ENCODE results near the gene GASK1A. TPM values are rescaled to one million over a fixed set of nuclear protein-coding genes. Genes with fewer than 3 reads are reported as not detected.

Gene GASK1A
- total RNA-seq, 4 donors from 2014 or later, result 1.4 to 10.1 (median 2.4) TPM

GRCh38 chr3:43025423-43025822 is 46.3 kb downstream of the GASK1A start:
- H3K27me3 ChIP-seq, result no peaks in the 10 kb centered on the region
- H3K36me3 ChIP-seq, result no peaks in the 10 kb centered on the region
- intact Hi-C loops (cut with DNase I), result no loop called here
- TF ChIP-seq POLR2A (IDR thresholded peaks at IDR 0.05), result no peak
- TF ChIP-seq CTCF (IDR thresholded peaks at IDR 0.05), result no peak
- H3K4me3 ChIP-seq, result no peak overlapping the region
- whole genome bisulfite sequencing, 2 donors, result 62 to 66% methylated on average over 5 of the region's 5 CpGs
- H3K9me3 ChIP-seq, result no peaks in the 10 kb centered on the region
- DNase-seq, result no peak
- H3K4me1 ChIP-seq, result peaks cover 0 to 9% (median 0%) of the 10 kb centered on the region in 3 donors
- H3K27ac ChIP-seq, result no peak overlapping the region

- H3K27me3 ChIP-seq, result no peaks in the 10 kb centered on the region
- no peaks in the 10 kb centered on the region for H3K9me3 ChIP-seq
- no peak overlapping the region for H3K27ac ChIP-seq
- 57 to 59% methylated on average over 1 of the region's 1 CpG for WGBS, 2 donors
- no peak for DNase-seq
- no peak overlapping the region for H3K4me3 ChIP-seq
- no peaks in the 10 kb centered on the region for H3K36me3 ChIP-seq
- intact Hi-C loops (cut with DNase I), result no loop called here
- H3K4me1 ChIP-seq, result peaks cover 0 to 16% (median 5%) of the 10 kb centered on the region in 3 donors
- TF ChIP-seq CTCF (IDR thresholded peaks at IDR 0.05) (no peak), POLR2A (IDR thresholded peaks at IDR 0.05) (no peak)
Measured at GRCh38 chr3:43028001-43028400, 48.9 kb downstream of the GASK1A start.

DNA sequence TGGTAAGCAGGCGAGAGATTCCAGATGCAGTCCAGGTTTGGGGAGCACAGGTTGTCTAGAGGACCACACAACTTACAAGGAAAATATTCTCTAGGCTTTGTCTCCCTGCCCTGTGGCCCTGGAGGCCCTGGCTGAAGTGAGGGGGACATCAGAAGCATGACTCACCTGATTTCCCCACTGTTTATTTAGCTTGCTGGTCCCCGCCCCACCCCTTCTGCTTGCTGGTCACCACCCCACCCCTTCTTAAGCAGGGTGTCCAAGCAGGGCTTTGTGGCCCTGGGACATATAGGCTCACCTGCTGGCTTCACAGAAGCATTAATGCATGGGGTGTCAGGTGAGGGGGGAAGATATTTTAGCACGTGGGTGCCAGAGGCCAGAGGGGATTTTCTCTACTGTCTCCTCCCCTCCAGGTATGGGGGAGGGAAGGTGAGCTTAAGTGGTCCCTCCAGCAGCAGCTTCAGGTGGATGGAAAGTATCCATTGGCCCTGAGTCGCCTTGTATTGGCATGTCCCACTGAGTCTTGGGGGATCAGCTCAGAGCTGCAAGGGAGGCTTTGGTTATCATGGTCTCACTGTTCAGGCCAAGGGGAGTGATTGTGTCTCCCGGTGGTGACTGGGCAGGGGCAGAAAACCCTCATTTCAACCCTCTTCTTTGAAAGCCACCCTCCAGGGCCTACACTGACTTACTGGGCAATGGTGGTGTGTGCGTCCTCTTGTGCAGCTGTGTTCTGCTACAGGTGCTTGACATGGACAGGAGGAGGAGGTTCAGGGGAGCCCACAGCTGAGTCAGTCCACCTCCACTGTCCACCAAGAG is 49.8 kb downstream of the GASK1A start:
- Histone ChIP-seq H3K9me3 (no peaks in the 10 kb centered on the region), H3K27ac (no peak overlapping the region), H3K4me1 (peaks cover 0 to 16% (median 5%) of the 10 kb centered on the region in 3 donors), H3K4me3 (no peak overlapping the region), H3K27me3 (no peaks in the 10 kb centered on the region), H3K36me3 (no peaks in the 10 kb centered on the region)
- intact Hi-C loops (cut with DNase I), result no loop called here
- no peak for DNase-seq
- 71 to 91% methylated on average over 1 to 4 of the region's 6 CpGs for WGBS, 2 donors
- TF ChIP-seq POLR2A (IDR thresholded peaks at IDR 0.05), result no peak
- no peak for TF ChIP-seq CTCF (IDR thresholded peaks at IDR 0.05)

- H3K4me3 ChIP-seq, result no peak overlapping the region
- H3K27me3 ChIP-seq, result no peaks in the 10 kb centered on the region
- TF ChIP-seq CTCF (IDR thresholded peaks at IDR 0.05), result no peak
- TF ChIP-seq POLR2A (IDR thresholded peaks at IDR 0.05), result no peak
- H3K4me1 ChIP-seq, result peaks cover 0 to 16% (median 5%) of the 10 kb centered on the region in 3 donors
- intact Hi-C loops (cut with DNase I), result no loop called here
- no peaks in the 10 kb centered on the region for H3K9me3 ChIP-seq
- DNase-seq, result no peak
- H3K36me3 ChIP-seq, result no peaks in the 10 kb centered on the region
- H3K27ac ChIP-seq, result no peak overlapping the region
- WGBS, 2 donors, result 67 to 81% methylated on average over 7 to 11 of the region's 15 CpGs
Measured at GRCh38 chr3:43030162-43030935, 51.2 kb downstream of the GASK1A start.

DNA sequence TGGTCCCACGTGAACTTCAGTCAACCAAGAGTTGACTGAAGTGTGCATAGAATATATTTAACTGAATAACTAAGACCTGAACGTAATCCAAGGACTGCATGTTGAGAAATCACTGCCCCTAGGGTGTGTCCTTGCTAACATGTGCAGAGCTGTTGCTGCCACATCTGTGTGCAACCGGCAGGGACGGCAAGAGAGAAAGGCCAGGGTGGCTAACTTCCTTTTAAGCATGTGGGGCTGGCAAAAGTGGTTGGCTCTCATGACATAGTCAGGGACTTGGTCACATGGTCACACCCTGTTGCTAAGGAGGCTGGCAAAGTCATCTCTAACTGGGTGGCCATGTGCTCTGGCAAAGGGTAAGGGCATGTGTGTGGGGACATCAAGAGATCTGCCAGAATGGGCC is 52.4 kb downstream of the GASK1A start:
- peak overlapping the region in 1 of 4 donors; percentile 29 for H3K27ac ChIP-seq
- intact Hi-C loops (cut with DNase I), result no loop called here

More for the DNA sequence above, 52.4 kb downstream of the GASK1A start:
- H3K9me3 ChIP-seq, result no peaks in the 10 kb centered on the region
- 15 to 18% methylated on average over 3 to 4 of the region's 4 CpGs for WGBS, 2 donors
- no peak for DNase-seq
- no peaks in the 10 kb centered on the region for H3K27me3 ChIP-seq
- no peak overlapping the region for H3K4me3 ChIP-seq
- TF ChIP-seq POLR2A (IDR thresholded peaks at IDR 0.05) (no peak), CTCF (IDR thresholded peaks at IDR 0.05) (no peak)
- H3K4me1 ChIP-seq, result peaks cover 0 to 14% (median 5%) of the 10 kb centered on the region in 3 donors
- H3K36me3 ChIP-seq, result no peaks in the 10 kb centered on the region

Measured in esophagus squamous epithelium (tissue), 5 donors.